Measurements from ENCODE around the gene ADH1B. TPM values are rescaled to one million over a fixed set of nuclear protein-coding genes. Genes with fewer than 3 reads are reported as not detected.
A peak's percentile ranks its signal among the peaks of the same experiment; 100 is the strongest.
"Not testable (repeated sequence)": the region's sequence is repeated elsewhere in the genome, so short reads cannot be mapped to it uniquely, and the experiment has no call there.

Gene ADH1B
- total RNA-seq, 1 donor from 2014 or later: not detected

DNA sequence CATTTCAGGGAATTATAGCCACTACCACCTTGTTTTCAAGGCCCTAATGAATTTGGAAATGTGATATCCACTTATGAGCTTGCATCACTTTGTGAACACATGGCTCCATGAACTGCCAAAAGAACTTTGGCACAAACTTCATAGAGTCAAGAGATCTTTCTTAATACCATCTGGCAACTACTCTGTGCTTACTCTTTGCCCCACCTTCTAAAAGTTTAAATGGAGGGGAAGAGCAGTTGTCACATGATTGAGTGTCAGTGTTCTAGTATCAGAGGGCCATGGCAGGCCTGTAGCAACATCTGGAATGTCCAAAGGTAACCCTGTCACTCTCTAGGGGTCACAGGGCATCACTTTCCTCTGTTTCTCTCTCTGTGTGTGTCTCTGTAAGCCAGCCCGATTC is 2.6 kb upstream of the ADH1B start:
- no peak for DNase-seq

DNA sequence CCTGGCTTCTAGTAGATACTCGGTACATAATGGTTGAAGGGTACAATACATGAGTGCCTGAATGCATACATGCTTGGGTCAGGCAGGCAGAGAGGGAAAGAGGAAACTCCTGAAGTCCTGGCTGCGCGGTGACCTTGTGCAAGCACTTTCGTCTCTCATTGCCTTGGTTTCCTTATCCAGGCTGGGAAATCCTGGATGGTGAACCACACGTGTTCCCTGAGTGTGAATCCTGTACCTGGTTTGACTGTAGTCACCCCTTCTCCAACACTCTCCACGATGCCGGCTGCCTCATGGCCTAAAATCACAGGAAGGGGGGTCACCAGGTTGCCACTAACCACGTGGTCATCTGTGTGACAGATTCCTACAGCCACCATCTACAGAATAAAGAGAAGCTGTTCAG is 3.4 kb downstream of the ADH1B start:
- not testable (repeated sequence) for DNase-seq

DNA sequence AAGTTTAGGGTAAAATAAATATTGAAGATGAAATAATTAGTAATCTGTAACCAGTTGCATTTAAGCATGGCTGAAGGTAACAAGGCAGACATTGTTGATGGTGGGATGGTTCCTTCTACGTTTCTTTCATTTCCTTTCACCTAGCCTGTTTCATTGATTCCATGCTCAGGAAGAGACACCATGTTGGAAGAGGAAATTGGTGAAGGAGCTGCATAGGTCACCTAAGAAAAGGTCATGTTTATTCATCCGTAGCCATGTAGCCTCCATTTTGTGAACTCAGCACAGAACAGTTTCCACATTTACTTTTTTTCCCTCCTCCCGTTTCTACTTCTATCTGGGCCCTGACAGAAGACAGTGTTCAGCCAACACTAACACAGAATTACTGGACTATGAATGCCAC is 3.8 kb downstream of the ADH1B start:
- no peak for DNase-seq

DNA sequence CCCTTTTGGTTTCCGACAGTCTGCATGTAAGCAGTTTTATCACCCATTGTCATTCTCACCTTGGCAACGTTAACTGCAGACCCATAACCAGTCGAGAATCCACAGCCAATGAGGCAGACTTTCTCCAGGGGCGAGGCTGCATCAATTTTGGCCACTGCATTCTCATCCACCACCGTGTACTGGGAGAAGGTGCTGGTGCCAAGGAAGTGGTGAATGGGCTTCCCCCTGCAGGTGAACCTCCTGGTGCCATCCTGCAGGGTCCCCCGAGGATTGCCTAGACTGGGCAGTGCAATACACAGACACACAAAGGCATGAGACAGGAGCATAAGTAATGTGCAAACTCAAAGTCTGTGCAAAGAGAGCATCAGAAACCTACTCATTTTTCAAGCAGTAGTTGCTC is 5.4 kb downstream of the ADH1B start:
- no peak for DNase-seq

DNA sequence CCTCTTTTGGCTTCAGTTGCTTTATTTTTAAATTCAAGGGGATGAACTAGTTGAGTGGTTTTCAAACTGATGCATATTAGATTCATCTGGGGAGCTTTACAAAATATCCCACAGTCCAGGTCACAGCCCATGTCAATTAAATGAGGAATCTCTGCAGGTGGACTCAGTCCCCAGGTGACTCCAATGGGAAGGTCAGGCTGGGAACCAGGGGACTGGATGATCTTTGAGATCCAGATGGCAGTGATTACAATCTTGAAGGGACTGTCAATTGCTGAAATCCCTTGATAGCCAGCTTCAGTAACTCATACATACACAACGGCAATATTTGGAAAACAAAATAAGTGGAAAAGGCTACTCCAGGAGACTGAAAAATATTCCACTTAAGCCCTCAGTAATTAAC is 7.0 kb downstream of the ADH1B start:
- no peak for DNase-seq

DNA sequence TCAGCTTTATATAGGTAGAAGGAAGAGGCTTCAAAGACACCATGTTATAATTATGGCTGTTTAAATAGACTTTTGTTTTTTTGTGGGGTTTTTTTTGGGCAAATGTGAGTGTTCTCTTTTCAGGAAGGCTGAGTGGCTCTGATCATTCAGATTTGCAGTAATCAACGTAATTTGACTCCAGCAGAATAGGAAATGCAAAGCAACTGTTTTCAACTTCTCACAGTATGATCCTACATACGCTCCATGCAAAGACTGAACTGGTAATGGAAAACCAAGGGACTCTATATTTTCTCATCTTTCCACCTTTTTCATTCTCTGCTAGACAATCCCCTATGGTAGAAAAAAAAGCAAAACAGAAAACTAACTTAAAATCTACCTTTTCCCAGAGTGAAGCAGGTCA is 10.8 kb downstream of the ADH1B start:
- DNase-seq: no peak

DNA sequence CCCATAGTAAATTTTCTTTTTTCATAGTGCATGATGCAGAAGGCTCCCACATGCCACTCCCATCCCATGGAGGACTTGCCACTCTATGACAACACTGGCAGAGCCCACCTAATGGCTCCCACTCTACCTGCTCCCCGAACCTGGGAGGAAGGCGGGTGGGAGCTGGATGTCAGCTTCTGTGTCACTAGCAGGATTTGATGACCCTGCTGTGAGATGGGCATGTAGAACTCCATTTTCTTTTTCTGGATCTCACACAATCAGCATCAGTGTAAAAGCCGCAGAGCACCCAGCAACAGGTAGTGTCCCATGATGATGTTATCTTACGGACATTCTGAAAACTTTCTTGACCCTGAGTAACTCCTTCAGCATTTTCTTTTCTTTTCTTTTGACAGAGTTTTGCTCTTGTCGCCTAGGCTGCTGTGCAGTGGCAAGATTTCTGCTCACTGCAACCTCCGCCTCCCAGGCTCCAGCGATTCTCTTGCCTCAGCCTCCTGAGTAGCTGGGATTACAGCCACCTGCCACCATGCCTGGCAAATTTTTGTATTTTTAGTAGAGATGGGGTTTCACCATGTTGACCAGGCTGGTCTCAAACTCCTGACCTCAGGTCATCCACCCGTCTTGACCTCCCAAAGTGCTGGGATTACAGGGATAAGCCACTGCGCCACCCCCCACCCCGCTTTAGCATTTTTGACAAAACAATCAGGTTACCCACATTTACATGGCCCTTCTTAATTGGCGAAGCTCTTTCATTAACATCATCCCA is 15.4 kb downstream of the ADH1B start:
- no peak for DNase-seq

DNA sequence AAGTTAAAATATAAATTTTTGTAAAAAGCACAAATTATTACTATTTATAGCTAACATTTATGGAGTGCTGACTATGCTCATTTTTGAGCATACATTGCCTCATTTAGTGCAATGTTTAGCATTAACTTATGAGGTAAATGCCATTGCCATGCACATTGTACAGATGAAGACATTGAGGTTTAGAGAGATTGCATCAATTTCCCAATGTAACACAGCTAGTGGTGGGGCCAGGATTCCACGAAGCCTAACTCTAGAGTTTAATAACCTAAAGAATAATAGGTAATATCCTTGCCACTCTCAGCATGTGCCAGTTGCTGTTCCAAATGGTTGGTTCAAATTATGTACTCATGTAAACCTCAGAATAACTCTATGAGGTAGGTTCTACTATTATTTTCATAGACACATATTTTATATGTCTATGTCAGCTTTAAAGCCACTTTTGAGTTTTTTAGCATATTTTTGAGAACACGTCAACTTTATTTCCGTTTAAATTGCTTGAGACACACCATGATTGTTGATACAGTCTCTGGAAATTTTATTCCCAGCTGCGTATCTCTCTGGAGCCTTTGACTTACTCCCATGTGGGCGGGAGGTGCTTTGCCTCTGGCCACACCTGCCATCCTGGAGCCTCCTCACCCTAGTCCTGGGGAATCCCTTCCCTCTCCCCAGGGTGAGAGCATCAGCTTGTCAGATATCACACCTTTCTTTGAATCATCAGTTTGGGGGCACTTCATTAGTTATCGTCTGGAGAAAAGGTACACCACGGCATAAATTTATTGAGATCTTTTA is 19.6 kb downstream of the ADH1B start:
- no peak for DNase-seq

DNA sequence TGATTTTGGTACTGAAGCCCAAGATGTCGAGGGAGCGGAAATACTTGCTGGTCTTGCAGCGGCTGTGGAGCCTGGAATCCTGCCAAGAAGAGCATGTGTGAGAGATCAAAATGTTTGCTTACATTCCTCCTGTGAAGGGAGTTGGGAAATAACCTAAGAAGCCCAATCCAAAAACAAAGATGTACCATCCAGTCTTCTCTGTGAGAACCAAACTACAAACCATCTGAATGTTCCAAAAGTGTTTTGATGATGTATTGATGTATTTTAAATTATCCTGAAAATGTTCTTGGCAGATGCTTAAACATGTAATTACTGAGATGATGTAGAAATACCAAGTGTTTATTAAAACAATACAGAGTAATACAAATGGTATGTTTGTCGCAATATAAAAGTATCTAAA is 20.3 kb downstream of the ADH1B start:
- peak; percentile 14 for DNase-seq

DNA sequence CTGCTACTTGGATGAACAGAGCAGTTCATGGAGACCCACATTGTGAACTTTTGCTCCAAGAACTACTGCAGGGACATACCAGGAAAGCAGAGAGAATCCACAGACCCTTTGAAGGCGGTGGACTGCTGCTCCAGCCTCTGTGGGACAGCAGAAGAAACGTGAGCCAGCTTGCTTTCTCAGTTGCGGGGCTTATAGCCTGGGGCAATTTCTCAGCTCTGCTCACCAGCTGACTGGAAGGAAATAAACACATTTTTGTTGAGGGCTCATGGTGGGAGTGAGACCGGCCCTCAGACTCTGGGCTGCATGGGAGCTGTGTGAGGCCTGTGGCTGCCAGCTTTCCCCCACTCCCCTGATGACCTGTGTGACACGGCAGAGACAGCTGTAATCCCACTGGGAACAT is 27.8 kb downstream of the ADH1B start:
- DNase-seq: no peak

DNA sequence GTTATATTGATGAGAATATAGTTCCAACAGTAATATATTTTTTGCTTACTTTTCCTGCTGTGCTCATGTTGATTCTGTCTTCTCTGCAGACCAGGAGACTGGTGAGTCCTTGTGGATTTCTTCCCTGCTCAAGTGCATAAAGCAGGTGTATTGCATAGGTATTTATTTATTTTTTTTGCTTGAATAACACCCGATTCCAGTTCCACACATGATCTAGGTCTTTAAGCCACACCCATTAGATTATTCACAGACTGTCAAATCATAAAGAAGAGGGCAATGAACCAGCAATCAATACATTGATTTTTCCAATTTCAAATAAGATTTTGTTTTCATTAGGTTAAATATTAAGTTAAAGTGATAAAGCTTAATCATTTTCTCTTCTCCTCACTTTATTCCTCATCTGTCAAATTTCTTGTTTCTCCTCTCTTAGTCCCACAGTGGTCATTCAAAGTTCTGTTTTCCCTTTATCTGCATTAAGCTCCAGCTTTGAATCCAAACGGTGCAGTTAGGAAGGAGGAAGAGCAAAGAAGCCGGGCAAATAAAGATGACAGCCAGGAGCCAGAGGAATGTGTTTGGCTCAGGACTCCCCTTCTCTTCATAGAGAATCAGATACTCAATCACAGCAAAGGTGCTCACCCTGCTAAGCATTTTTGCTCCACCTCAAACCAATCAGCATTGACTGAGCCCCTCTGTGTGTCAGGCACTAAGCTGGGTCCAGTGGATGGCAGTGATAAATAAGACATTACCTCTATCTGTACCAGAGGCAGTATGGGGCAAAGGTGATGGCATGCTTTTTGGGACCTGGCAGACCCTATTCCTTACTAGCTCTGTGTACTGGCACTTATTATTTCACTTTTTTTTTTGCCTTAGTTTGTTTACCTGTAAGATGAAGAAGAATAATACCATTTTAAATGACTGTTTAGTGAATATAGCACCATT is 30.1 kb downstream of the ADH1B start, which contains the start of gene ADH1A:
Gene ADH1A (minus strand): TSS at position 138 of the 939 bp plus-strand sequence. CDS start 71 bp downstream, at position 67.
- no peak for DNase-seq

DNA sequence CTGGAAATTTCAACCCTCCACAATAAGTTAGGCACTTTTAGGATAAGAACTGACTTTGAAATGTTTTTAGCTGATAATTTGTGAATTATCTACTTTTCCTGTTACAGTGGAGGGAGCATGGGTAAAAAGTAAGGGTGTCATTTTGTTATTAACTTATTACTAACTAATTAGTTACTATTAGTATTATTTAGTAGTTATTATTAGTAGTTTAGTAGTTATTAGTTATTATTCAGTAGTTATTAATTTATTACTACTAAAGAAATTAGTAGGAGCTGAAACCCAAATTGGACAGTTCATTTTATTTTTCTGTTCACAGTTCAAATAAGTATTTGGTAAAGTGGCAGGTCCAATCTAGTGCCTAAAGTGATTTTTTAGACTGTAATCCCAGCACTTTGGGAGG is 35.8 kb downstream of the ADH1B start:
- no peak for DNase-seq

DNA sequence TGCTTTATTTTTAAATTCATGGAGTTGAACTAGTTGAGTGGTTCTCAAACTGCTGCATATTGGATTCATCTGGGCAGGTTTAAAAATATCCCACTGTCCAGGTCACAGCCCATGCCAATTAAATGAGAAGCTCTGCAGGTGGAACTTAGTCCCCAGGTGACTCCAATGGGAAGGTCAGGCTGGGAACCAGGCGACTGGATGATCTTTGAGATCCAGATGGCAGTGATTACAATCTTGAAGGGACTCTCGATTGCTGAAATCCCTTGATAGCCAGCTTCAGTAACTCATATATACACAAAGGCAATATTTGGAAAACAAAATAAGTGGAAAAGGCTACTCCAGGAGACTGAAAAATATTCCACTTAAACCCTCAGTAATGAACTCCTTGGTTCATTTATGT is 38.5 kb downstream of the ADH1B start:
- DNase-seq: no peak

DNA sequence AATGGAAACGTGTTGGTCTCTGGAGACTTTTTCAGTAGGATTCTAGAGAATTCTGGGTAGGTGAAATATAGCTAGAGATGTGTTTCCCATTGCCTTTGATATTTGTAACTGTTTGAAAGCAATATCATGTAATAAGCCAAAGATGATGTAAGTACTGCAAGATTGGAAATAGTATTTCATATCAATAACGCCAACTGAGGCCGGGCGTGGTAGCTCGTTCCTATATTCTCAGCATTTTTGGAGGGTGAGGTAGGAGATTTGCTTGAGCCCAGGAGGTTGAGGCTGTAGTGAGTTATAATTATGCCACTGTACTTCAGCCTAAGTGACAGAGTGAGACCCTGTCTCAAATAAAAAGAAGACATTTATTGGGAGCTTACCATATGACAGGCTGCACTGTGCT is 39.9 kb downstream of the ADH1B start:
- DNase-seq: no peak

DNA sequence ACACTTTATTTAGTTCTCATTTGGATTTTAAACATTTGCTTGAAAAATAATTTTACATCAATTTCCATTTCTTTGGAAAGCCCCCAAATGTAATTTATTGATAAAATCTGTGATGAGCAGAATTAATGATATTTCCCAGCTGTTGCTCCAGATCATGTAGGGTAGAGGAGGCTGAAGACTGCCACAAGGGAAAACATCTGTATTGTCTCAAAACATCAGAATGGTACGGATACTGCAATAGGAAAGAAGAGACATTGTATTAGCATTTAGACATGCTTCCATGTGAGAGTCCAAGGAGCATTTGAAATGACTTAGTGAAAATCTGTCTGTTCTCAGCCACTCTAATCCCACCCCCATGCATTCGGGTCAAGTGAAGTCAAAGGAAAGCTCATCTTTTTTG is 44.8 kb downstream of the ADH1B start:
- no peak for DNase-seq

DNA sequence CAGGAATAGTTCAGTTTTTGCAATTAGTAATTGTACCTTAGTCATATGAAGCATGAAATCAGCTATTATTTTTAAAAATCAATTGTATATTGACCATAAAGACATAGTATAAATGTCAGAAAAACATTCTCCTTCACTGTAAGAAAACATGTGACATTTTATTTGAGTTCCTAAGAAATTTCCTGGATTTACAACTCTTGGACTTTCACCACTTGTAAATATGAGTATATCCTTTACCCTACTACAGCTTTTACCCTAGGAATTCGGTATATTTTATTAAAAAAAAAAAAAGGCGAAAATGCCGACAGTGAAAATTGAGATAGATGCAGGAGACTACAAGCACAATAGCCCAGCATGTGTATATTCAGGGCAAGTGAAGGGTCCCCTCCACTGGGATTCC is 45.3 kb downstream of the ADH1B start:
- DNase-seq: no peak

DNA sequence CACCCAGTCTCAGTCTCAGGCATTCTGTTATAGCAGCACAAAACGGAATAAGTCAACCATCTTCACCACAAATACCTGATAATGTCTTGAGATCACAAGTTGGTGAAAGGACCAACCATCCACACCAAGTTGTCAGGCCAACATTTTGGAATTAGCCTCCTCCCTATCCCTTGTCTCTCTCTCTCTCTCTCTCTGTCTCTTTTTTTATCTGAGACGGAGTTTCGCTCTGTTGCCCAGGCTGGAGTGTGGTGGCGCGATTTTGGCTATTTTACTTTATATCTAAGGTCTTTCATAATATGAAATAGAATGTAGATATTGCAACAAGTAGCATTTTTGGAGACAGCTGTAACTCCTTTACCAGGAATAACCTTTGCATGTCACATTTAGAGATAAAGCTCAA is 46.2 kb downstream of the ADH1B start:
- DNase-seq: no peak

DNA sequence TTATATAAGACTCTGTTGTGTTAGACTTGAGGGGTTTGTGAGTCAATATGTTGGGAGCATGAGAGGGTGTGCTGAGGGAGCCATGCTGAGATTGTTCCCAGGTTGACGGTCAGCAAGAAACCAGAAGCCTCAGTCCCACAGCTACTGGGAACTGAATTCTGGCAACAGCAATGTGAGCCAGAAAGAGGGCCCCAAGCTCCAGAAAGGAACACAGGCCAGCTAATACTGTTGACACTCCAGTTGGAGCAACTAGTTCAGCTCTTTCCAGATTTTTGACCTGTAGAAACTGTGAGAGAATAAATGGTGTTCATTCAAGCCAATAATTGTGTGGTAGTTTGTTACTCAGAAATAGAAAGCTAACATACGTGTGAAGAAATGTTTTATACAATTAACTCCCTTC is 47.5 kb downstream of the ADH1B start:
- DNase-seq: no peak

DNA sequence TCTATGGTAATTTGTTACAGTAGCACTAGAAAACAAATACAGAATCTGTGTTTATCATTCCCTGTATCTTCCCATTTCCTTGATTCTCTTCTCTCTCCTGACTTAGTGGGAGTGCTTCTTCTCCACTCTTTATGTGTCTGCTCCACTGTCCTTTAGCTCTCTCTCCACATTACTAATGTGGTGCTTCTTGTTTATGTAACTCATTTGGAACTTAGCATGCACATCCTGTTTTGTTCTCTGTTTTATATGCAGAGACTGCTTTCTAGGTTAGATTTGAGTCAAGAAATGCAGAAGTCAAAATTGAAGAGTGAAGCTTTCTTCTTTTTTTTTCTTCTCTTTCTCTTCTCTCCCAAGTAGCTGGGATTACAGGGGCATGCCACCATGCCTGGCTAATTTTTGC is 56.3 kb downstream of the ADH1B start:
- DNase-seq: no peak

Data from dermis blood vessel endothelial cell (primary cell).